AG09309 (cell line): Measurements from ENCODE around the gene ATXN3.

Source experiments
- DNase-seq: peaks from one replicate; pipeline ENCODE4 v3.0.0-alpha.2; 2010; ENCODE audit warnings: low read depth
- H3K4me3 ChIP-seq: 2 replicates; pipeline ENCODE4 v1.5.1; 2011; ENCODE audit warnings: mild to moderate bottlenecking, low read depth, low read length, moderate library complexity; ENCODE audit not compliant: control insufficient read depth
- TF ChIP-seq, protein P1 (sequence below): IDR thresholded peaks from 2 replicates; pipeline ENCODE4 v1.5.1; 2011; ENCODE audit warnings: mild to moderate bottlenecking, low read depth, low read length, inconsistent platforms; ENCODE audit not compliant: insufficient read depth, control insufficient read depth; ENCODE audit errors: missing control alignments

ATXN3 gene

GRCh38 chr14:92109490-92109889, 3.1 kb upstream of the ATXN3 start:
- H3K4me3 ChIP-seq, result no peak overlapping the region
- TF ChIP-seq, protein P1, sequence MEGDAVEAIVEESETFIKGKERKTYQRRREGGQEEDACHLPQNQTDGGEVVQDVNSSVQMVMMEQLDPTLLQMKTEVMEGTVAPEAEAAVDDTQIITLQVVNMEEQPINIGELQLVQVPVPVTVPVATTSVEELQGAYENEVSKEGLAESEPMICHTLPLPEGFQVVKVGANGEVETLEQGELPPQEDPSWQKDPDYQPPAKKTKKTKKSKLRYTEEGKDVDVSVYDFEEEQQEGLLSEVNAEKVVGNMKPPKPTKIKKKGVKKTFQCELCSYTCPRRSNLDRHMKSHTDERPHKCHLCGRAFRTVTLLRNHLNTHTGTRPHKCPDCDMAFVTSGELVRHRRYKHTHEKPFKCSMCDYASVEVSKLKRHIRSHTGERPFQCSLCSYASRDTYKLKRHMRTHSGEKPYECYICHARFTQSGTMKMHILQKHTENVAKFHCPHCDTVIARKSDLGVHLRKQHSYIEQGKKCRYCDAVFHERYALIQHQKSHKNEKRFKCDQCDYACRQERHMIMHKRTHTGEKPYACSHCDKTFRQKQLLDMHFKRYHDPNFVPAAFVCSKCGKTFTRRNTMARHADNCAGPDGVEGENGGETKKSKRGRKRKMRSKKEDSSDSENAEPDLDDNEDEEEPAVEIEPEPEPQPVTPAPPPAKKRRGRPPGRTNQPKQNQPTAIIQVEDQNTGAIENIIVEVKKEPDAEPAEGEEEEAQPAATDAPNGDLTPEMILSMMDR, result no peak
- no peak for DNase-seq

DNA sequence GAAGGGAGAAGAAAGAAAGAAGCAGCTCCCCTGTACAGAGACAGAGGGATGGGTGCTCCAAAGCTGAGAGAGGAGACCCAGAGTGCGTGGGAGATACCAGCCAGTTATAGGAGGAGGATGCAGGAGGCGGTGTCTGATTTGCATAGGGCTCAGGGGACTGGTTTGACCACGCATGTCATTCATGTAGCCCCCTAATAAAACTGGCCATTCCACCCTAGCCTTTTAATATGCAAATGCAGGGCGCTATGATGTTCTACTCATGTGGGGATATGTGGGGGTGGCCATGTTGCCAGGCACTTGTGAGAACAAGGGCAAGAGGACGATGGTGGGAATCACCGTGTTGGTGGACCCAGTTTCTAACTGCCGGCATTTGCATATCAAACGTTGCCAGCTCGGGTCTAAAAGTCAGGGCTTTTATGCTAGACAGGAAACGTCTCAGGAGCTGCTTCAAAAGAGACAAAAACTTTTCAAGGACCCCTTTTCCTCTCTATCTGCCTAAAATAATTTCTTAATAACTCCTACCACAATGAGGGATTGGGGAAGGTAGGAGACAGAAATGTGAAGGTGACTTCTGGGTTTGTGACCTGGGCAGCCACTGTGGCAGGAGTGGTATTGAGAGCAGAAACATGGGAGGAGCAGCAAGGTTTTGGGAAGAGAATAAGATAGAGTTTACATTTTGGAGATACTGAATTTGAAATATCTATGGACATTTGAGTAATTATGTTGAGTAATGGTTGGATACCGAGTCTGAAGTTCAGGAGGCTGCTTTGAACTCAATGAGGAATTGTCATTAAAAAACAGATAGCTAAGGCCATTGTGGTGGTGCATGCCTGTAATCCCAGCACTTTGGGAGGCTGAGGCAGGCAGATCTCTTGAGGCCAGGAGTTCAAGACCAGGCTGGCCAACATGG, 2.2 kb upstream of the ATXN3 start:
- TF ChIP-seq, protein P1, result no peak
- DNase-seq, result no peak
- no peak overlapping the region for H3K4me3 ChIP-seq

DNA sequence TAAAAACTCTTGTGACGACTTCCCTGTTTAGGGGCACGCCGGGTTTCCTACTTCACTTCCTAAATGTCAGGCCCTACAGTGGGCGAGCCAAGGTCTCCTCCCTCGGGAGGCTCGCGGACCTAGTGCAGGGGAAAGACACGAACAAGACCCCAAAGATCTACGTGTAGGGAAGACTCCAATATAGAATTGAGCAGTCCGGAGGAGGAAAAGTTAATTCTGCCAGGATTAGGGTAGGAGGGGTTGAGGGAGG, 564 bp downstream of the ATXN3 start:
- TF ChIP-seq, protein P1, result no peak
- peak overlapping the region; percentile 64 for H3K4me3 ChIP-seq
- DNase-seq, result no peak

DNA sequence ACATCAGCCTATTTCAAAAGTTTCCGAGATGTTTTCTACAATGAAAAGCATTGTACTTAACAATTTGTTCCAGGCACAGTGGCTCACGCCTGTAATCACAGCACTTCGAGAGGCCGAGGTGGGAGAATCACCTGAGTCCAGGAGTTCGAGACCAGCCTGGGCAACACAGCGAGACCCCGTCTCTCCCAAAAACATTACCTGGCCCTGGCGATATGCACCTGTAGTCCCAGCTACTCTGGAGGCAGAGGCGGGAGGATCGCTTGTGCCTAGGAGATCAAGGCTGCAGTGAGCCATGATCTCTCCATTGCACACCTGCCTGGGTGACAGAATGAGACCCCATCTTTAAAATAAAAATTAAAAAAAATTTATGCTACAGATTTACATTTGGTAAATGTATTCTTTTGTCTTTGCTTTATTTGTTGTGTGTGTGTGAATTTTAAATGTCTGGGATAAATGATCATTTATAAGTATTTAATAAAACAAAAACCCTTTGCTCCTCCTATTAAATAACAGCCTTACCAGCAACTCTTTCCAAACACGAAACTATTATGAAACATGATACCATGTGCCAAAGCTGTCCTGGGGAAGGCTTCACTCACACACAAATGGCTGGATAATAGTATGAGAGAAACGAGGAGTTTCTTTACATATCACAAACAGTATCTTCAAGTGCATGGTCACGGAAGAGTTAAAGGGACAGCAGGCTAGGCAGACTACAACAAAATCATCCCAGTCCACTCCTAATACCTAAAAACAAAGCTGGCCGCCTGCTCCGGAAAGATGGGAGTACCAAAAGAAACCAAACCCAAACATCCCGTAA, 1.1 kb downstream of the ATXN3 start:
- H3K4me3 ChIP-seq, result peak overlapping the region; percentile 64
- TF ChIP-seq, protein P1, result no peak
- no peak for DNase-seq

DNA sequence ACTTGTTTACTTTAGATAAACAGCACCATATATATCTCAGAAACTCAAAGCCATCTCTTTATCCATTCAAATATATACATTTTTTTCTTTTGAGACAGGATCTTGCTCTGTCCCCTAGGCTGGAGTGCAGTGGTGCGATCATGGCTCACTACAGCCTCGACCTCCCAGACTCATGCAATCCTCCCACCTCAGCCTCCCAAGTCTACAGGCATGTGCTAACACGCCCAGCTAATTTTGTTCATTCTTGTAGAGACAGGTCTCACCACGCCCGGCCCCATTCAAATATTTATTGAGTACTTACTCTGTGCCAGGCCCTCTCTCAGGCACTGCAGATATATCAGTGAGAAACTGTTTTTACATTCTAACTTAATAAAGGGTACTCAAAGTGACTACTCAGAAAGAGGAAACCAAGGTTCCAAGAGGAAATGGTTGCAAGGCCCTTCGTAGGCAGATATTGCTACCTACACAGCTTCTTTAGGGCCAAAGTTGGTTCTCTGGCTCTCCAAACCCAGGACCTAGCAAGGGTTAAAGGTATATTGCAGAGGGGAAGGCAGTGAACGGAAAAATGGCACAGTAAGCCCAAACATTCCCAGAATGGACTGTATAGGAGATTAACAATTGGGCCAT, 2.9 kb downstream of the ATXN3 start:
- H3K4me3 ChIP-seq, result no peak overlapping the region
- TF ChIP-seq, protein P1, result no peak
- no peak for DNase-seq

- TF ChIP-seq, protein P1, result no peak
- no peak overlapping the region for H3K4me3 ChIP-seq
- DNase-seq, result no peak
These were observed 6.6 kb downstream of the ATXN3 start for GRCh38 chr14:92099802-92100201.
